Testis (tissue), 2 donors: Measurements from ENCODE around the gene GABRA5.
"Not testable (repeated sequence)": the region's sequence is repeated elsewhere in the genome, so short reads cannot be mapped to it uniquely, and the experiment has no call there.

Experiments
- CTCF ChIP-seq, 3 experiments: fragments of 450-650 bp in 2 of 3; fragments of 200-600 bp in 1 of 3; sonication (generic) in 1 of 3; IDR thresholded peaks; one replicate each; pipeline ENCODE4 v1.5.1; 2016 to 2019; ENCODE audit warnings: antibody characterized with exemption in 3 of 3, mild to moderate bottlenecking in 2 of 3, moderate library complexity in 1 of 3
- POLR2A ChIP-seq: fragments of 450-650 bp; IDR thresholded peaks from one replicate; pipeline ENCODE4 v1.6.1; 2017; ENCODE audit warnings: antibody characterized with exemption, mild to moderate bottlenecking, moderate library complexity

- not testable (repeated sequence) for TF ChIP-seq CTCF (IDR thresholded peaks at IDR 0.05); POLR2A
These were observed 28.5 kb downstream of the GABRA5 start for GRCh38 chr15:26895346-26895745.
